Right renal pelvis (tissue), 4 donors: ENCODE results near the gene DBN1. TPM values are rescaled to one million over a fixed set of nuclear protein-coding genes. Genes with fewer than 3 reads are reported as not detected.

Source experiments
- DNase-seq, 4 donors: peaks; one replicate each; pipeline ENCODE4 v3.0.0-alpha.2; 2013; ENCODE audit warnings: low read depth in 4 of 4, low spot score in 3 of 4, missing footprints in 1 of 4
- polyA plus RNA-seq, 4 donors: library from polyadenylated mRNA; unstranded; fragments of 120-200 nt; gene quantifications; one replicate each; pipeline ENCODE4 v1.2.1, GENCODE V29; 2013; ENCODE audit not compliant: insufficient read length in 4 of 4

DBN1 gene
- polyA plus RNA-seq, 4 donors = 169 to 203 (median 179) TPM

- no peak for DNase-seq
Observed at GRCh38 chr5:177505075-177505474, 31.6 kb upstream of the DBN1 start.

GRCh38 chr5:177504086-177505056, 30.9 kb upstream of the DBN1 start:
- no peak for DNase-seq

- no peak for DNase-seq
Observed at GRCh38 chr5:177503351-177504085, 30.1 kb upstream of the DBN1 start.

GRCh38 chr5:177502886-177503285, 29.5 kb upstream of the DBN1 start:
- no peak for DNase-seq

- no peak for DNase-seq
Observed at GRCh38 chr5:177501874-177502678, 28.6 kb upstream of the DBN1 start.

GRCh38 chr5:177500685-177501522, 27.5 kb upstream of the DBN1 start:
- peak; percentile 68 to 86 (median 81) for DNase-seq

GRCh38 chr5:177499842-177500241, 26.4 kb upstream of the DBN1 start:
- no peak for DNase-seq

- no peak for DNase-seq
Observed at GRCh38 chr5:177498013-177498787, 24.8 kb upstream of the DBN1 start.

- peak; percentile 94 to 99 (median 96) for DNase-seq
Observed at GRCh38 chr5:177497292-177498012, 24.0 kb upstream of the DBN1 start, which contains the start of gene PDLIM7. PDLIM7 (minus strand) TSS chr5:177497604; CDS start chr5:177496512, 1,092 bp downstream.

- peak; percentile 65 to 84 (median 82) for DNase-seq
Observed at GRCh38 chr5:177496727-177497291, 23.4 kb upstream of the DBN1 start.

- no peak for DNase-seq
Observed at GRCh38 chr5:177496070-177496726, 22.8 kb upstream of the DBN1 start.

- DNase-seq = peak in 1 of 4 donors; percentile 67
Observed at GRCh38 chr5:177495243-177496060, 22.0 kb upstream of the DBN1 start.

- DNase-seq = peak in 1 of 4 donors; percentile 31
Observed at GRCh38 chr5:177494346-177495195, 21.1 kb upstream of the DBN1 start.

GRCh38 chr5:177493795-177494345, 20.4 kb upstream of the DBN1 start:
- no peak for DNase-seq

GRCh38 chr5:177492841-177493240, 19.4 kb upstream of the DBN1 start:
- DNase-seq = no peak
